GM19328 (cell line): Measurements from ENCODE around the gene MT1M.
"Not testable (repeated sequence)": the region's sequence is repeated elsewhere in the genome, so short reads cannot be mapped to it uniquely, and the experiment has no call there.

Experiments used
- ATAC-seq: cut with Tn5 transposase; IDR thresholded peaks from one replicate; pipeline ENCODE4 v1.9.1; 2021; ENCODE audit warnings: mild to moderate bottlenecking, moderate library complexity; ENCODE audit not compliant: unreplicated experiment

Gene MT1M

GRCh38 chr16:56632156-56632847 is at the start of gene MT1M:
MT1M (plus strand) TSS chr16:56632659; CDS start chr16:56632732, 73 bp downstream.
- no peak for ATAC-seq

GRCh38 chr16:56582911-56583310 is 49.5 kb upstream of the MT1M start:
- ATAC-seq: not testable (repeated sequence)

- no peak for ATAC-seq
These were observed 48.9 kb upstream of the MT1M start for GRCh38 chr16:56583351-56584168.

- ATAC-seq: no peak
These were observed 48.2 kb upstream of the MT1M start for GRCh38 chr16:56584276-56584675.

GRCh38 chr16:56588781-56589140 is 43.7 kb upstream of the MT1M start:
- ATAC-seq: no peak

GRCh38 chr16:56589141-56590039 is 43.1 kb upstream of the MT1M start, which contains the start of gene MT3:
MT3 (plus strand) TSS chr16:56589528; CDS start chr16:56589591, 63 bp downstream.
- ATAC-seq: no peak

- ATAC-seq: no peak
These were observed 40.9 kb upstream of the MT1M start for GRCh38 chr16:56591377-56592060.

- no peak for ATAC-seq
These were observed 38.7 kb upstream of the MT1M start for GRCh38 chr16:56593573-56594291.

GRCh38 chr16:56594292-56594619 is 38.2 kb upstream of the MT1M start:
- ATAC-seq: no peak

- ATAC-seq: no peak
These were observed 32.0 kb upstream of the MT1M start for GRCh38 chr16:56600398-56600999.

GRCh38 chr16:56601325-56601724 is 31.1 kb upstream of the MT1M start:
- ATAC-seq: no peak

GRCh38 chr16:56603589-56603988 is 28.9 kb upstream of the MT1M start:
- ATAC-seq: no peak

- no peak for ATAC-seq
These were observed 27.5 kb upstream of the MT1M start for GRCh38 chr16:56604966-56605365.

GRCh38 chr16:56605475-56605874 is 27.0 kb upstream of the MT1M start:
- ATAC-seq: no peak

GRCh38 chr16:56606071-56606475 is 26.4 kb upstream of the MT1M start:
- no peak for ATAC-seq

GRCh38 chr16:56606476-56607108 is 25.9 kb upstream of the MT1M start:
- ATAC-seq: no peak

GRCh38 chr16:56607109-56607618 is 25.3 kb upstream of the MT1M start:
- ATAC-seq: no peak

- no peak for ATAC-seq
These were observed 24.8 kb upstream of the MT1M start for GRCh38 chr16:56607675-56608042.
